ENCODE data around the gene PPP2R2C. TPM values are rescaled to one million over a fixed set of nuclear protein-coding genes. Genes with fewer than 3 reads are reported as not detected.

PPP2R2C gene
- total RNA-seq, 1 experiment from 2014 or later, result 32.9 TPM

- Histone ChIP-seq H3K4me2 (ENCODE audit: low read length) (peak overlapping the region; percentile 95; the same call in 1 of the 2 replicates), H3K9me2 (ENCODE audit: insufficient read depth) (no peaks in the 10 kb centered on the region), H3K4me3 (replicated peaks in 1 of 2; ENCODE audit: low read depth in 1 of 2, low read length in 2 of 2) (peak overlapping the region; percentile 58 to 73), H3K9ac (ENCODE audit: low read length) (no peak overlapping the region; the same call in 1 of the 2 replicates), H3K27ac (ENCODE audit: low read depth, low read length) (peak overlapping the region; percentile 29; the same call in 1 of the 2 replicates), H3K9me3 (ENCODE audit: control insufficient read depth in 1 of 2, insufficient read depth in 1 of 2, low read depth in 1 of 2, low read length in 2 of 2) (no peaks in the 10 kb centered on the region), H3K27me3 (ENCODE audit: insufficient read depth, low read length) (no peaks in the 10 kb centered on the region), H2AFZ (ENCODE audit: low read depth, low read length, poor library complexity, severe bottlenecking) (no peak overlapping the region), H3K4me1 (ENCODE audit: control insufficient read depth in 1 of 2, insufficient read depth in 2 of 2, low read length in 2 of 2) (peaks cover 5 to 36% of the 10 kb centered on the region in 2 experiments; a peak in 3 of 4 replicates), H3K36me3 (ENCODE audit: control insufficient read depth in 1 of 2, insufficient read depth in 2 of 2, low read length in 2 of 2) (no peaks in the 10 kb centered on the region), H4K20me1 (ENCODE audit: insufficient read depth) (no peaks in the 10 kb centered on the region), H3K79me2 (ENCODE audit: insufficient read depth, low read length) (peaks cover 37% of the 10 kb centered on the region)
- no peak for TF ChIP-seq MAX (IDR thresholded peaks at IDR 0.05)
- TF ChIP-seq FOSL1 (IDR thresholded peaks at IDR 0.05; ENCODE audit: low read depth), result no peak
- no peak for TF ChIP-seq YY1 (IDR thresholded peaks at IDR 0.05; ENCODE audit: extremely low read depth, insufficient replicate concordance, low read depth, low read length)
- TF ChIP-seq CEBPB (IDR thresholded peaks at IDR 0.05; ENCODE audit: low read depth), result no peak
- TF ChIP-seq SRF (IDR thresholded peaks at IDR 0.05; ENCODE audit: low read depth), result no peak
- BruUV-seq (replicated peaks), result no TSS peak
- CTCF ChIA-PET, result no interaction called here
- DNase-seq (ENCODE audit: low read depth, low spot score), result no peak
- POLR2A ChIA-PET, result no interaction called here
- ATAC-seq, result no peak; the same call in 1 of the 2 replicates
- RAD21 ChIA-PET (ENCODE audit: low non-redundant PET in 1 of 2, low total read pairs in 2 of 2, uncharacterized antibody in 2 of 2, unreplicated experiment in 2 of 2), result no interaction called here
- intact Hi-C loops (cut with micrococcal nuclease), result loop anchor here (5.0 kb wide), 1 partner anchor 75 kb away; no protein-coding TSS in a partner anchor
Observed at GRCh38 chr4:6472008-6472386, 417 bp downstream of the PPP2R2C start.

- Histone ChIP-seq H3K4me2 (ENCODE audit: low read length) (peak overlapping the region; percentile 95), H3K27ac (ENCODE audit: low read depth, low read length) (peak overlapping the region; percentile 82), H3K9ac (ENCODE audit: low read length) (peak overlapping the region; percentile 72), H3K79me2 (ENCODE audit: insufficient read depth, low read length) (peaks cover 37% of the 10 kb centered on the region), H4K20me1 (ENCODE audit: insufficient read depth) (no peaks in the 10 kb centered on the region), H3K36me3 (ENCODE audit: control insufficient read depth in 1 of 2, insufficient read depth in 2 of 2, low read length in 2 of 2) (no peaks in the 10 kb centered on the region), H2AFZ (ENCODE audit: low read depth, low read length, poor library complexity, severe bottlenecking) (no peak overlapping the region), H3K9me2 (ENCODE audit: insufficient read depth) (no peaks in the 10 kb centered on the region), H3K4me1 (ENCODE audit: control insufficient read depth in 1 of 2, insufficient read depth in 2 of 2, low read length in 2 of 2) (peaks cover 5 to 36% of the 10 kb centered on the region in 2 experiments; a peak in 3 of 4 replicates), H3K4me3 (replicated peaks in 1 of 2; ENCODE audit: low read depth in 1 of 2, low read length in 2 of 2) (peak overlapping the region; percentile 58 to 73), H3K9me3 (ENCODE audit: control insufficient read depth in 1 of 2, insufficient read depth in 1 of 2, low read depth in 1 of 2, low read length in 2 of 2) (no peaks in the 10 kb centered on the region), H3K27me3 (ENCODE audit: insufficient read depth, low read length) (no peaks in the 10 kb centered on the region)
- no peak for DNase-seq (ENCODE audit: low read depth, low spot score)
- CTCF ChIA-PET, result no interaction called here
- POLR2A ChIA-PET, result no interaction called here
- intact Hi-C loops (cut with micrococcal nuclease), result loop anchor here (5.0 kb wide), 1 partner anchor 76 kb away; no protein-coding TSS in a partner anchor
- RAD21 ChIA-PET (ENCODE audit: low non-redundant PET in 1 of 2, low total read pairs in 2 of 2, uncharacterized antibody in 2 of 2, unreplicated experiment in 2 of 2), result no interaction called here
- ATAC-seq, result peak; percentile 14
- no peak for TF ChIP-seq SRF (IDR thresholded peaks at IDR 0.05; ENCODE audit: low read depth)
- TF ChIP-seq RAD21 (IDR thresholded peaks at IDR 0.05; ENCODE audit: low read depth), result no peak
- no peak for TF ChIP-seq SP1 (IDR thresholded peaks at IDR 0.05; ENCODE audit: low read depth)
- TF ChIP-seq, protein P1, sequence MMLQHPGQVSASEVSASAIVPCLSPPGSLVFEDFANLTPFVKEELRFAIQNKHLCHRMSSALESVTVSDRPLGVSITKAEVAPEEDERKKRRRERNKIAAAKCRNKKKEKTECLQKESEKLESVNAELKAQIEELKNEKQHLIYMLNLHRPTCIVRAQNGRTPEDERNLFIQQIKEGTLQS (IDR thresholded peaks at IDR 0.05), result no peak
- no peak for TF ChIP-seq YY1 (IDR thresholded peaks at IDR 0.05; ENCODE audit: extremely low read depth, insufficient replicate concordance, low read depth, low read length)
- no peak for TF ChIP-seq ZNF274 (IDR thresholded peaks at IDR 0.05; ENCODE audit: low read depth, low read length)
- TF ChIP-seq EZH2phosphoT487 (IDR thresholded peaks at IDR 0.05; ENCODE audit: borderline replicate concordance), result no peak
- no peak for TF ChIP-seq EZH2 (IDR thresholded peaks at IDR 0.05)
- no peak for TF ChIP-seq MAX (IDR thresholded peaks at IDR 0.05)
- no peak for TF ChIP-seq FOSL1 (IDR thresholded peaks at IDR 0.05; ENCODE audit: low read depth)
- no peak for TF ChIP-seq POLR2A (IDR thresholded peaks at IDR 0.05; ENCODE audit: borderline replicate concordance, extremely low read depth, insufficient read depth, insufficient read length)
- no peak for TF ChIP-seq CEBPB (IDR thresholded peaks at IDR 0.05; ENCODE audit: low read depth)
- TF ChIP-seq POLR2AphosphoS5 (IDR thresholded peaks at IDR 0.05; ENCODE audit: low read depth, low read length), result no peak
- TF ChIP-seq ZBTB33 (IDR thresholded peaks at IDR 0.05; ENCODE audit: extremely low read depth, insufficient replicate concordance, low read length), result no peak
- TF ChIP-seq SIN3A (IDR thresholded peaks at IDR 0.05; ENCODE audit: low read depth), result no peak
- TF ChIP-seq CBX3 (IDR thresholded peaks at IDR 0.05; ENCODE audit: low read depth), result no peak
- BruUV-seq (replicated peaks), result TSS peak; percentile 33
Observed at GRCh38 chr4:6471307-6472007, 957 bp downstream of the PPP2R2C start.

Data from HCT116 (cell line).